Endometrium (tissue), 2 donors: ENCODE measurements around the gene DNER.
"Not testable (repeated sequence)": the region's sequence is repeated elsewhere in the genome, so short reads cannot be mapped to it uniquely, and the experiment has no call there.

Experiments used
- FAIRE-seq: peaks from 2 replicates; lab custom pipeline; 2012; peaks lifted over from hg19 to GRCh38; lab: Jason Lieb, UNC
- donor health status: control.
- donor health status: control.

DNER gene

DNA sequence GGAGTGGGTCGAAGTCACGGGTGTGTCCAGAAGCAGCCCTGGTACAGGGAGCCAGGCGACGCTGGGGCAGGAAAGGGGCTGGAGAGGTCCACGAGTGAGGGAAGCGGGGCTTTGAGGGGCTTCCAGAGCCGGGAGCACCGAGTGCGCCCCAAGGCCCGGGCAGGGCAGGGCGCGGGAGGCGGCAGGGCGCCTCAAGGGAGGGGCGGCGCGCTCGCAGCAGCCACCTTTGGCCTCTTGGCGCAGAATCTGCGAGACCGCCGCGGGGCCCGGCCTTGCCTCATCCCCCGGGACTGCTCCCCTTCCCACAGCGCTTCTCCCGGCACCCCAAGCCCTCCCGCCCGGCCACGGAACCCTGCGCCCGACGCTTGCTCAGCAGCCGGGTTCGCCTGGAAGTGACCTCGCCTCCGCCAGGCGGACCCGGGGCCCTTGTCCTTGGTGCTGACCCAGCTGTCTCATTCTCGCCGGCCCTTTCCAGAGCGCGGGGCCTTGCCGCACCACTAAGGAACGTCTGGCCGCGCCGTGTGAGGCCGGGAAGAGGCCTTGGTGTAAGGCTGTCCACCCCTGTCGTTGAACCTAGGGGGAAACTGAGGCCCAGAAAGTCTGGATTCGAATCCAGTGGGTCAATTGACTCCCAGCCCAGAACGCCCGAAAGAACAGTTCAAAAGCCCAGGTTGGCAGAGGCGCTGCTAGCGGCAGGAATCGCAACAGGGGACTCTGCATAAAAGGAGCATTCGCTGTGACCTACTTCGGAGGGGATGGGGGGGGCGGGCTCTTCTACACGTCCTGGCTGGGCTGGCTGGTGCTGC is 584 bp upstream of the DNER start:
- no peak for FAIRE-seq

- no peak for FAIRE-seq
Observed at GRCh38 chr2:229713371-229714079, 830 bp downstream of the DNER start.

- FAIRE-seq, result no peak
Observed at GRCh38 chr2:229712136-229712535, 2.2 kb downstream of the DNER start.

DNA sequence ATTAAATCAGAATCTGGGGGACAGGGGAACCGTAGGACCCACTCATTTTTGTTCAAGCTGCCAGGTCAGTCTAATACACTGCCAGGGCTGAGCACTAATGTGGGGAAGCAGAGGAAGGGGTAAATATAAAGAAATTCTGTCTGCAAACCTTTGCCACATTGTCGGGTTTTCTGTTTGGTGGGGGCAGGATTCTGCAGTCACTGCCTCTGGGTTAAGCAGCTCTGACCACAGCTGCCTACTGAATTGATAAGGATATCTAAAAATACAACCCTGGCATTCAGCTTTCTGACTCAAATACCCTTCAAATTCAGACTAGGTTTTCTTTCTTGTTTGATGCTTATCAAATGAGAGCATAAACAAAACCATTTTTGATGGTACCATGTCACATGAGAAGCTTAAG is 6.0 kb downstream of the DNER start:
- no peak for FAIRE-seq

DNA sequence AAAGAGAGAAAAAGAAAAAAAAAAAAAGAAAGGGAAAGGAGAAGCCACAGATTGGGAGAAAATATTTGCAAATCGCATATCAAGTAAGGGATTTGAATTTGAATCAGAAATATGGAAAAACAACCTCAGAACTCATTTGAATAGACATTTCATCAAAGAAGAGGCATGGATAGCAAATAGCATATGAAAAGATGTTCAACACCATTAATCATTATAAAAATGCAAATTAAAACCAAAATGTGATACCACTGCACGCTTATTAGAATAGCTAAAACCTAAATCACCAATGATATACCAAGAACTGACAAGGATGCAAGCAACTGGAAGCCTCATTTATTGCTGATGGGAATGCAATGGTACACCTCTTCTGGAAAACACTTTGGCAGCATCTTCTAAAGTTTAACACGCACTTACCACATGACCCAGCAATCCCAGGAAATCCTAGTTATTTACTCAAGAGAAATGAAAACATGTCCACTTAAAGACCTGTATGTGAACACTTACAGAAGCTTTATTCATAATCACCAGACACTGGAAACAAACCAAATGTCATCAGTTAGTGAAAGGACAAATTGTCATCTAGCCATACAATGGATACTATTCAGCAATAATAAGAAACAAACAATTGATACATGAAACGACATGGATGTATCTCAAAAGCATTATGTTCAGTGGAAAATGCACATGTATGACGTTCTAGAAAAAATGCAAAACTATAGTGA is 10.3 kb downstream of the DNER start:
- FAIRE-seq, result no peak

- no peak for FAIRE-seq
Observed at GRCh38 chr2:229701716-229702115, 12.6 kb downstream of the DNER start.

DNA sequence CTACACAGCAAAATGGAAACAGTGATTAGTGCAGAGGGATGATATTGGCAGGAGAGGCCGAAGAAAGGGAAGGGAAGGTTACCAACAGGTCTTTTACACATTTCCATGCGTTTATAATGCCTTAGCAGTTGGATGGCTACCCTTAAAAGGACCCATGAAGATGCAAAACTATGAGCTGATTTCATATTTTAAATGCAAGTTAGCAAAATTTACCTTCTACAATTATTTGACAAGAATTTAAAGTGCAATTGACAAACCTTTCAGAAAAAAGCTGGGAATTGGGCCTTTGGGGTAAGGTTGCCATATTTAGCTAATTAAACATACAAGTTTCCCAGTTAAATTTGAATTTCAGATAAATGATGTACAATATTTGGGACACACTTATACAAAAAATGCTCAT is 13.3 kb downstream of the DNER start:
- no peak for FAIRE-seq

DNA sequence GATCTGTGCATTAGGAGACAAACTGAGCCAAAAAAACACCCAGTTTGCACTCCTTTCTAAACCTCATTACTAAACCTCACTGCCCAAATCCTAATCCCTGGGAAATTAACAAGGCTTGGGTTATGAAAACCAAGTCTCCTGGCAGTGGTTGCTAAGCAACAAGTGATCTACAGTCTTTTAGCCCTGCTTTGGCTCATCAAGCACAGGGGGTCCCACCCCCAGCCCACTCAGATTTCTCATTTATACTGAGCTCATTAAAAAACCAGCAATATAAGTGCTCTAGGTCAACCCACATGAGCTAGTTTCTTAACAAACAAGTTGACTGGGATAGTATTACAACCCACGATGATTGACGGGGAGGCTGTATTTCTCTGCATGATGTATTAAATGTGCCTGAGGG is 18.4 kb downstream of the DNER start:
- no peak for FAIRE-seq

DNA sequence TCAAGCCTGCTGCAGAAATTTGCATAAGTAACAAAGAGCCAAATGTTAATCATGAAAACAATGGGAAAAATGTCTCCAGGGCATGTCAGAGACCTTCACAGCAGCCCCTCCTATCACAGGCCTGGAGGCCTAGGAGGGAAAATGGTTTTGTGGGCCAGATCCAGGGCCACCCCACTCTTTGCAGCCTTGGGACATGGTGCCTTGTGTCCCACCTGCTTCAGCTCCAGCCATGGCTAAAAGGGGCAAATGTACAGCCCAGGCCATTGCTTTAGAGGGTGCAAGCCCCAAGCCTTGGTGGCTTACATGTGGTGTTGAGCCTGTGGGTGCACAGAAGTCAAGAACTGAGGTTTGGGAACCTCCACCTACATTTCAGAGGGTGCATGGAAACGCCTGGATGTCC is 20.5 kb downstream of the DNER start:
- not testable (repeated sequence) for FAIRE-seq

- FAIRE-seq, result no peak
Observed at GRCh38 chr2:229691631-229692030, 22.7 kb downstream of the DNER start.

- no peak for FAIRE-seq
Observed at GRCh38 chr2:229689307-229689839, 25.0 kb downstream of the DNER start.

- no peak for FAIRE-seq
Observed at GRCh38 chr2:229688141-229688540, 26.2 kb downstream of the DNER start.

GRCh38 chr2:229686122-229686919 is 28.0 kb downstream of the DNER start:
- FAIRE-seq, result no peak

DNA sequence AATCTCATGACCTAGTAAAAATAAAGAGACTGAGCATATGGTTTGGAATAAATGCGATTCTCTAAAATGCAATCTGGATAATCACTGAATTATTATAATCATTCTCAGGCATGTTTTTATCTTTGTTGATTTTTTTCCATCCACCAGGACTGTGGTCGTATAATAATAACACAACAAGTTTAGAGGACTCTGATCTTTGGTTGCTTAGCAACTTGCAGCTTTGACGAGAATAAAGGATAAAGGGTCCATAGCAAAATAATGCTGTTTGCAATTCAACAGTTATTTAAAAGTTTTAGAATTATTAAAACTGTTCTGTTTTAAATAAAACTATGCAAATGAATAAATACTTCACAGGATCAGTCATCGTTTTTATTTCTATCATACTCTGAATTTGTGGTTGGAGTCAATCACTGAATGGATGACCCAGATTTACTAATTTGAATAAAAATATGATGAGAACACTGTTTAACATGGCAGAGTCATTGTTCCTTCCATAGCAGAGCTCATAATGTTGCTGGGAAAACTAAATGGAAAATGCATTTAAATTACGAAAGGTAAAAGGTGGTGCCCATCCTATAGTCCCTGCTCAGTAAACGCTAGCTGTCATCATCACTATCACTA is 29.3 kb downstream of the DNER start:
- no peak for FAIRE-seq

DNA sequence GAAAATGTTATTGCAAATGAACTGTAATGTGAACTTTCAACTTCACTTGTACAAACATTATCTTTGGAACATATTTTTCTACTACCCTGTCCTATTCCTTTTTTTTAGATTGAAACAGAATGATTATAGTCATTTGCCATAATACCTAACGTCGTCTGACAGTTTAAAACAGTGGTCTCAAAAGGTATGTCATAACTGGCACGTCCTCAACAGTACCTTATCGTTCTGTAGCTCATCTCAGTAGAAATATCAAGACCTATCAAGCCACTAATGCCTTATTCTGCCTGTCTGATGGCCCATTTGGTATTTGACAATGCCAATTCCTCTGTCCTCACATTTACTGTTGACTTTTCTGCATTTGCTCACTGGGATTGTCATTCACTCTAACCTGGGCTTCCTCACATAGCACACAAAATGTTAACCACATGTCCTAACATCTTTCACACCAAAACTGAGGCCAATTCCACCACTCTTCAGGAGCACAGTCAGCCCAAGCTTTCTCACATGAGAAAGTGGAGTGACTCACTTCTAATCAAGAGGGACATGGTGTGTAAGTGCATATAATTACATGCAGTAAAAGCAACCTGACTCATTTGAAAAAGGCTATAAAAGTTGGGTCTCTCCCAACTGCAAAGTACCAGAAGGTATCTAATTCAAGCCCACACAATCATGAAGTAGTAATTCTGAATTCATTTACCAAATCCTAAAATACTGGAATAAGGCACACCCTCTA is 34.8 kb downstream of the DNER start:
- FAIRE-seq, result no peak

GRCh38 chr2:229675569-229675968 is 38.8 kb downstream of the DNER start:
- no peak for FAIRE-seq

- no peak for FAIRE-seq
Observed at GRCh38 chr2:229674830-229675530, 39.4 kb downstream of the DNER start.

DNA sequence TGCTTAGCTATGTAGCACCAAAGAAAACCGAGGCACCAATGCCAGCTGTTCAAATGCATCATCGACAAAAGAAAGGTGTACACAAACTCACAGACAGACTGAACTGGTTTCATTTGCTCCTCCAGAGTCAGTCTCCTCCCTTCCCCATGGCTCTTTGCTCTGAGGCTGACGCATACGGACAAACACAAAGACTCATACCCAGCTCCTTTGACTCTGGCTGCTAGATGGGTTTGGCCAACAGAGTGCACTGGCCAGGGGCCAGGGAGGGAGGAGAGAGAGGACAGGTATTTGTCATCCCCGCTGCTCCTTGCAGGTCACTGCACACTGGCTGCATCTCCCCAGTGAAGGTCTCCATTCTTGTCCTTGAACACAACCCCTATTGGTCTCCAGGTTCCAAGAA is 40.7 kb downstream of the DNER start:
- no peak for FAIRE-seq

DNA sequence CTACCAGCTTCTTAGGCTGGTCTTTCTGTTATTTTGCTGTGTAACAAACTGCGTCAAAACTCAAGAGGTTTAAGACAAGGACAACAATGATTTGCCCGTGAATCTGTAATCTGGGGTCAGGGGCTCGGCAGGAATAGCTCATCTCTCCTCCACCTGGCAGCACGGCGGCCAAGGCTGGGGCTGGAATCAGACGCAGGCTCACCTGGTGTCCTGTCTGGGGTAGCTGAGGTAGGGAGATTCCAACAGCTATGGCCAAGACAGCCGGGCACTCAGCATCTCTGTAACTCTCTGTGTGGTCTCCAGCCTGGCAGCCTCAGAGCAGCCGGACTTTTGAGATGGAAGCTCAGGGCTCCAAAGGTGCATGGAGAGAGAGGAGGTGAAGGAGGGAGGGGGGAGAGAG is 42.3 kb downstream of the DNER start:
- no peak for FAIRE-seq

- no peak for FAIRE-seq
Observed at GRCh38 chr2:229669841-229670240, 44.5 kb downstream of the DNER start.
